Endodermal cell (in vitro differentiated cells): ENCODE results near the gene KCTD1. TPM values are rescaled to one million over a fixed set of nuclear protein-coding genes. Genes with fewer than 3 reads are reported as not detected.

Source experiments
- DNase-seq: peaks from one replicate; pipeline ENCODE4 v3.0.0-alpha.2; 2017
- H3K27ac ChIP-seq: 2 replicates; pipeline ENCODE4 v1.5.1; 2013; ENCODE audit warnings: mild to moderate bottlenecking, low read depth, low read length, moderate library complexity
- H3K27me3 ChIP-seq: 2 replicates; pipeline ENCODE4 v1.6.1; 2013; ENCODE audit warnings: mild to moderate bottlenecking, low read length, moderate library complexity; ENCODE audit not compliant: insufficient read depth, control insufficient read depth, poor library complexity, severe bottlenecking
- H3K36me3 ChIP-seq: 2 replicates; pipeline ENCODE4 v1.7.0; 2013; ENCODE audit warnings: mild to moderate bottlenecking, low read length, moderate library complexity; ENCODE audit not compliant: control insufficient read depth, insufficient read depth
- H3K4me1 ChIP-seq: one replicate; pipeline ENCODE4 v1.7.0; 2013; ENCODE audit warnings: low read length; ENCODE audit not compliant: control insufficient read depth, insufficient read depth
- H3K4me3 ChIP-seq: 2 replicates; pipeline ENCODE4 v1.5.1; 2013; ENCODE audit warnings: mild to moderate bottlenecking, low read length, moderate library complexity
- H3K9ac ChIP-seq: 2 replicates; pipeline ENCODE4 v1.6.1; 2013; ENCODE audit warnings: mild to moderate bottlenecking, low read length, moderate library complexity; ENCODE audit not compliant: poor library complexity, severe bottlenecking; ENCODE audit errors: extremely low read depth
- H3K9me3 ChIP-seq: 2 replicates; pipeline ENCODE4 v1.6.1; 2013; ENCODE audit warnings: mild to moderate bottlenecking, low read length, moderate library complexity; ENCODE audit not compliant: control insufficient read depth
- H3K27ac Mint-ChIP-seq: 2 replicates; pipeline ENCODE4 v1.8.0; 2020; ENCODE audit warnings: mixed read lengths
- H3K27me3 Mint-ChIP-seq: 2 replicates; pipeline ENCODE4 v1.8.0; 2021; ENCODE audit warnings: mild to moderate bottlenecking, mixed read lengths; ENCODE audit not compliant: insufficient read depth
- H3K36me3 Mint-ChIP-seq: 2 replicates; pipeline ENCODE4 v1.8.0; 2020; ENCODE audit warnings: low read depth, mixed read lengths
- H3K4me1 Mint-ChIP-seq: 2 replicates; pipeline ENCODE4 v1.8.0; 2020; ENCODE audit warnings: mixed read lengths
- H3K4me3 Mint-ChIP-seq: 2 replicates; pipeline ENCODE4 v1.8.0; 2020; ENCODE audit warnings: mild to moderate bottlenecking, moderate library complexity, mixed read lengths
- H3K9me3 Mint-ChIP-seq: 2 replicates; pipeline ENCODE4 v1.8.0; 2020; ENCODE audit warnings: mild to moderate bottlenecking, mixed read lengths
- CTCF ChIP-seq: fragments of 200-600 bp; sonication (generic); conservative IDR thresholded peaks from 2 replicates; pipeline ENCODE4 v1.5.0; 2021; ENCODE audit warnings: antibody characterized with exemption, mild to moderate bottlenecking
- WGBS, 2 experiments: methylation state at CpG; one replicate each; pipeline versions ENCODE4 v1.1.5 to v1.1.7; 2013; ENCODE audit warnings: missing lambda C conversion rate in 2 of 2, mixed read lengths in 1 of 2; ENCODE audit not compliant: insufficient coverage in 1 of 2, insufficient read length in 1 of 2; 5-methylcytosine and 5-hydroxymethylcytosine counted together
- total RNA-seq, 2 donors: library from RNA; stranded (reverse); fragmentation: NEBNext Ultra II Directional in 1 of 2; extraction: Animal tissue kit (Norgen Biotek cat#: 25700) in 1 of 2; gene quantifications; 2 replicates in 1 of 2; 3 replicates in 1 of 2; pipeline ENCODE4 v1.2.1, GENCODE V29; 2021

The KCTD1 gene
- total RNA-seq, 2 donors from 2014 or later = 6.8 to 7.3 TPM

DNA sequence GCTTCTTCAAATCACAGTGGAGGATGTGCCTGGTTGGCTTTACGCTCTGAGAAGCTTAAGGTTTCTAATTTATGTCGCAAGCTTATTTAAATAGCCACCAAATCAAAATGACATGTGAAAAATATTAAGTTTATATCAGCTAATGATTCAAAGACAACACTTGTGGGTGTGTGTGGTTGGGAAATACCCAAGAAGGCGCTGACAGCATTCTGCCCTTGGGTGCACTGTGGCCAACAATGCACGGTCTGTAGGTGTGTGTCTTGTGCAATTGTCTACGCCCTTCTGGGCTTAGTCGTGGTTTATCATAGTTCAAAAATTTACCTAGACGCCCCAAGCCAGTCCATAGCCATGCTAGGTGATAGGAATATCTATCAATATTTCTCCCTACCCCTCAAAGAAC is 60.9 kb downstream of the KCTD1 start:
- Histone ChIP-seq H3K27me3 (no peaks in the 10 kb centered on the region), H3K36me3 (no peaks in the 10 kb centered on the region), H3K27ac (no peak overlapping the region), H3K4me1 (no peaks in the 10 kb centered on the region), H3K4me3 (no peak overlapping the region), H3K9ac (no peak overlapping the region), H3K9me3 (no peaks in the 10 kb centered on the region)
- 94% methylated on average over 6 of the region's 7 CpGs; no CpG with 5 or more reads in 1 of the 2 experiments for WGBS, 2 experiments
- peaks cover 6% of the 10 kb centered on the region for H3K36me3 Mint-ChIP-seq
- H3K4me3 Mint-ChIP-seq = no peak overlapping the region
- no peaks in the 10 kb centered on the region for H3K9me3 Mint-ChIP-seq
- no peak for DNase-seq
- H3K27ac Mint-ChIP-seq = no peak overlapping the region
- no peaks in the 10 kb centered on the region for H3K27me3 Mint-ChIP-seq
- peaks cover 3% of the 10 kb centered on the region for H3K4me1 Mint-ChIP-seq
- no peak for TF ChIP-seq CTCF

- H3K9me3 ChIP-seq = no peaks in the 10 kb centered on the region
- Mint-ChIP-seq H3K4me3 (no peak overlapping the region), H3K4me1 (peaks cover 16% of the 10 kb centered on the region), H3K9me3 (no peaks in the 10 kb centered on the region), H3K36me3 (no peaks in the 10 kb centered on the region), H3K27ac (no peak overlapping the region), H3K27me3 (peaks cover 5% of the 10 kb centered on the region)
- H3K27me3 ChIP-seq = no peaks in the 10 kb centered on the region
- no peak overlapping the region for H3K27ac ChIP-seq
- no peak for TF ChIP-seq CTCF
- no peak for DNase-seq
- WGBS, 2 experiments = 91 to 100% methylated on average over 3 to 4 of the region's 4 CpGs
- H3K9ac ChIP-seq = no peak overlapping the region
- no peaks in the 10 kb centered on the region for H3K36me3 ChIP-seq
- no peak overlapping the region for H3K4me3 ChIP-seq
- H3K4me1 ChIP-seq = no peaks in the 10 kb centered on the region
Measured at GRCh38 chr18:26483633-26484032, 64.7 kb downstream of the KCTD1 start.

DNA sequence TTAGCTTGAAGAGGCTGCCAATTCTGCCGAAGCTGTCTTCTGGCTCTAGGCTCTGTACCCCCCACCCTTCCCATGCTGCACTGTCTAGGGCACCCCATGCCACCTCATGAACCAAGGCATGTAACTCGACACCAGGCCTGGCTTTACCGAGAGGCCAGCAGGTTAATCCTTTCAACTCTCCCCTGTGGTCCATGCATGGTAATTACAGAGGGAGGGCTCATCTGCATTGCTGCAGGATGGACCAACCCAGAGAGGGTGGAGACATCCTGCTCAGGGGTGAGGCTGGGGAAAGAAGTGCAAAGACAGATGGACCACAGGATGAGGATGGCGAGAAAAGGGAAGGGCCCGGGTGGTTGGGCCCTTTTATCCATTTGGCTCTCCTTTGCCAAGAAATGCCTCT is 65.8 kb downstream of the KCTD1 start:
- WGBS, 2 experiments = 34 to 57% methylated on average over 3 to 5 of the region's 5 CpGs
- no peaks in the 10 kb centered on the region for H3K27me3 ChIP-seq
- H3K9me3 Mint-ChIP-seq = no peaks in the 10 kb centered on the region
- no peak overlapping the region for H3K9ac ChIP-seq
- H3K36me3 ChIP-seq = no peaks in the 10 kb centered on the region
- H3K36me3 Mint-ChIP-seq = no peaks in the 10 kb centered on the region
- no peaks in the 10 kb centered on the region for H3K9me3 ChIP-seq
- H3K27ac Mint-ChIP-seq = no peak overlapping the region
- no peaks in the 10 kb centered on the region for H3K4me1 ChIP-seq
- H3K27me3 Mint-ChIP-seq = peaks cover 5% of the 10 kb centered on the region
- H3K4me1 Mint-ChIP-seq = peaks cover 16% of the 10 kb centered on the region
- peak; percentile 47 for TF ChIP-seq CTCF
- no peak overlapping the region for H3K4me3 ChIP-seq
- H3K27ac ChIP-seq = no peak overlapping the region
- peak; percentile 90 for DNase-seq
- no peak overlapping the region for H3K4me3 Mint-ChIP-seq
